ES-I3 (cell line): ENCODE measurements around the gene BMP6.

ENCODE experiments used
- H3K36me3 ChIP-seq: 2 replicates; pipeline ENCODE4 v1.6.1; 2013; ENCODE audit warnings: mild to moderate bottlenecking, low read length, control low read depth, moderate library complexity; ENCODE audit not compliant: insufficient read depth
- H3K4me1 ChIP-seq: 2 replicates; pipeline ENCODE4 v1.6.1; 2013; ENCODE audit warnings: mild to moderate bottlenecking, control low read depth, low read length; ENCODE audit not compliant: insufficient read depth
- H3K9ac ChIP-seq: 2 replicates; pipeline ENCODE4 v1.6.1; 2013; ENCODE audit warnings: low read depth, mild to moderate bottlenecking, low read length, moderate library complexity
- H3K9me3 ChIP-seq: 2 replicates; pipeline ENCODE4 v1.6.1; 2013; ENCODE audit warnings: mild to moderate bottlenecking, low read length, moderate library complexity; ENCODE audit not compliant: control insufficient read depth, insufficient read depth

BMP6 gene

DNA sequence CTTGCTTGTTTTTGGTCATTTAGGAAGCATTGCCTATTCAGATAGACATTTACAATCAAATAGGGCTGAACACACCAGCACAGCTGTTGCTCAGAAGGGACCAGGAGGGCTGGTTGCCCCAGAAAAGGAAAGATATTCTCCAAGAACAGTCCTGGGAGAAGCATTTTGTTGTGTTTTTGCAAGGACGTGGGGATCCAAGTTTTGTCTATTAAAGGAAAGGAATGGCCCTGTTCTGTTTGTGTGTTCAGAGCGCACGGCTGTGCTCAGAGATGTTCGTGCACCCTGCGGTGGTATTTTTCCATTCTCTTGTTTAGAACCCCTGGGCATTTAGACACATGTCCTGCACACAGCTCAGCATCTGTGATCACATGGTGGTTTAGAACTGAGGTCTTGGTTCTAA lies 102.2 kb downstream of the BMP6 start:
- Histone ChIP-seq H3K4me1 (no peaks in the 10 kb centered on the region), H3K9me3 (no peaks in the 10 kb centered on the region), H3K9ac (no peak overlapping the region), H3K36me3 (no peaks in the 10 kb centered on the region)

DNA sequence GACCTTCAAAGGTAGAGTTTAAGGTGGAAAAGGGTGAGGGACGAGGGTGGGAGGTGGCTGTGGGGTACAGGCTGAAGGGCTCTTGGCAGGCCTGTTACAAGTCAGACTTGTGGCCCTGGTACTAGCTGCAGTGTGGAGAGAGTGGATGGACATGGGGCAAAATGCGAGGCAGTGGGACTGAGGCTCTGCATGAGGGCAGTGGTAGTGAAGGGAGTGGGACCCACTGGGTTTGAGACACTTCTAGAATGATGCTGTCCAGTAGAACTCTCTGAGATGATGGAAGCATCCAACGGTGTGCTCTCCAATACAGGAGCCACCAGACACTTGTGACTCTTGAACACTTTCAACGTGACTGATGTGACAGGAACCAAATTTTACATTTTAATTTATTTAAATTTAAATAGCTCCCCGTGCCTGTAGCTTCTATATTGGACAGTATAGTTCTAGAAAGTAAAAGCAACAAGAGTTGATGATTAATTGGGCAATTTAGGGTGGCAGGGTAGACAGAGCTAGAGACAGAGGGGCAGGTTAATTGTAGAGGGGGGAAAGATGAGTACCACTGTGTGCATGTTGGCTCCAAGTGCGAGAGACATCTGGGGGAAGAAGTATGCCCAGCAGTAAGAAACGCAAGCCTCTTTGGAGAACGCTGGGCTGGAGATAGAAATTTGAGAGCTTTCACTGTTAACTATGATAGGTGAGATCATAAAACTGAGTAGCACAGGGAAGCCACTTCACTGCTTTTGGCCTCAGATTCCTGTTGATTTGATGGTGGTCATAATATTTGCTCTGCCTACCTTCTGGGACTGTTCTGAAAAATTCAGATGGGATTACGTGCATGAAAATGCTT lies 107.2 kb downstream of the BMP6 start:
- no peak overlapping the region for H3K9ac ChIP-seq
- no peaks in the 10 kb centered on the region for H3K4me1 ChIP-seq
- no peaks in the 10 kb centered on the region for H3K36me3 ChIP-seq
- no peaks in the 10 kb centered on the region for H3K9me3 ChIP-seq

GRCh38 chr6:7833751-7834070 lies 107.8 kb downstream of the BMP6 start:
- Histone ChIP-seq H3K4me1 (no peaks in the 10 kb centered on the region), H3K9ac (no peak overlapping the region)

GRCh38 chr6:7836371-7837026 lies 110.6 kb downstream of the BMP6 start:
- Histone ChIP-seq H3K4me1 (no peaks in the 10 kb centered on the region), H3K36me3 (no peaks in the 10 kb centered on the region), H3K9me3 (no peaks in the 10 kb centered on the region)

More at GRCh38 chr6:7833751-7834070, 107.8 kb downstream of the BMP6 start:
- H3K9me3 ChIP-seq, result no peaks in the 10 kb centered on the region
- H3K36me3 ChIP-seq, result no peaks in the 10 kb centered on the region

DNA sequence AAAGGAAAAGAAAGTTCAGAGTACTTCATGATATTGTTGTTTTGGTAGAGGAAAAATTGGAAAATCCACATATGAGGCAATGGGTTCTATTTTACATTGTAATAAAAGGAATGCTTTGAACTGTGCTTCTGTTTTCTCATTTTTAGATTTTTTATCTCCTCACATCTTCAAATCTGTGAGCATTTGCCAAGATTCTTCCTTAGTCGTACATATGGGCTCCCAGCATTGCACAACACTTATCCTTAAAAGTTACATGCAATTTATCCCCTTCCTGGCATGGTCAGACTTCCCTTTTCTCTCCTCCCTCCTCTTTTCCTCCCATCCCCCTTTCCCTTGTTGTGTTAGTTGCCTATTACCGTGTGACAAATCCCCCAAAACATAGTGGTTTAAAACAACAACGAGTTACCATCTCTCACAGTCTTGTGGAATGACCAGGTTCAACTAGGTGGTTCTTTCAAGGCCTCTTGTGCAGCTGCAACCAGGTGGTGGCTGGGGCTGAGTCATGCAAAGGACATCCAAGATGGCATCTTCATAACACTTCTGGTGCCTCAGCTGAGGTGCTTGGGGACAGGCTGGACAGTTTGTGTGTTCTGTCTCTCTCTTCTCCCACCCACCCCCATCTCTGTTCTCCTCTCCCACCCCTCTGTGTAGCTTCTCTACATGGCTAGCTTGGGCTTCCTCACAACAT lies 116.0 kb downstream of the BMP6 start:
- H3K36me3 ChIP-seq, result no peaks in the 10 kb centered on the region

More at GRCh38 chr6:7836371-7837026, 110.6 kb downstream of the BMP6 start:
- H3K9ac ChIP-seq, result no peak overlapping the region

GRCh38 chr6:7846966-7847818 lies 121.3 kb downstream of the BMP6 start:
- H3K9ac ChIP-seq, result no peak overlapping the region
- H3K36me3 ChIP-seq, result no peaks in the 10 kb centered on the region
- no peaks in the 10 kb centered on the region for H3K4me1 ChIP-seq
- no peaks in the 10 kb centered on the region; the same call in 1 of the 2 replicates for H3K9me3 ChIP-seq

More for the DNA sequence above, 116.0 kb downstream of the BMP6 start:
- Histone ChIP-seq H3K4me1 (no peaks in the 10 kb centered on the region), H3K9ac (no peak overlapping the region), H3K9me3 (no peaks in the 10 kb centered on the region)

- no peak overlapping the region for H3K9ac ChIP-seq
- H3K36me3 ChIP-seq, result no peaks in the 10 kb centered on the region
- no peaks in the 10 kb centered on the region for H3K4me1 ChIP-seq
- H3K9me3 ChIP-seq, result no peaks in the 10 kb centered on the region; the same call in 1 of the 2 replicates
These were observed 122.3 kb downstream of the BMP6 start for GRCh38 chr6:7848229-7848628.

DNA sequence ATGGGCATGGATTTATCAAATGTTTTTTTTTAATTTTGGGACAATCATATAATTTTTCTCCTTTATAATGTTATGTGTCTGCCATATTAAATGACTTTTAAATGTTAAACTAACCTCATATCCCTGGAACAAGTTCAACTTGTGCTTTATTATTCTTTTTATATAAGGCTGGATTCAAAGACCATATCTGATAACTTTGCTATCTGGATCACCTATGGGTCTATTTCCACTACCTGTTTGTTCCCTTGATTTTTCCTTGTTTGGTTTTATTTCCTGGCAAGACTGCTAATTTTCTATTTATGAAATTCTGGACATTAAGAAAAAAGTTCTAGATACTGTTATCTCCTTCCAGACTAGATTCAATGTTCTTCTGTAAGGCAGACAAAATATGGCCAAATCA lies 125.9 kb downstream of the BMP6 start:
- Histone ChIP-seq H3K9me3 (no peaks in the 10 kb centered on the region; the same call in 1 of the 2 replicates), H3K36me3 (no peaks in the 10 kb centered on the region), H3K4me1 (no peaks in the 10 kb centered on the region), H3K9ac (no peak overlapping the region)

- Histone ChIP-seq H3K9me3 (no peaks in the 10 kb centered on the region), H3K36me3 (no peaks in the 10 kb centered on the region; the same call in 1 of the 2 replicates), H3K9ac (no peak overlapping the region), H3K4me1 (no peaks in the 10 kb centered on the region)
These were observed 133.7 kb downstream of the BMP6 start for GRCh38 chr6:7859591-7859990.

DNA sequence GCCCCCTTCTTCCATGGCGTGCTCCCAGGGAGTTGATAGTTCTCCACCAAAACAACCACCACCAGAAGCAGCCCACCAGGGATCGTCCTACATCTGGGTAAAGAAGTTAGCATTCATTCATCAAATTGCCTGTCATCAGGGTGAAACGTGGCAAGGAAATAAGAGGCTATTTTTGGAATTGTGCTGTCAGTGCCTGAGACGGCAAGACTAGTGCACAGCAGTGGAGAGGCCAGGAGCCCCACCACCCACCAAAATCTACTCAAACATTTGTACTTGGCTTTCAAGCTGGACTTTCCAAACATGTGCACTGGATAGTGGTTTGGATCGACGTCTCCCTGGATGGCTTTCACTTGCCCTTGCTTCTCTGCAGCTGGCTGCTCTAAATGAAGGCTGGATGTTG lies 139.9 kb downstream of the BMP6 start:
- Histone ChIP-seq H3K9me3 (no peaks in the 10 kb centered on the region), H3K9ac (no peak overlapping the region), H3K4me1 (no peaks in the 10 kb centered on the region), H3K36me3 (no peaks in the 10 kb centered on the region; the same call in 1 of the 2 replicates)

GRCh38 chr6:7866526-7866925 lies 140.6 kb downstream of the BMP6 start:
- H3K9me3 ChIP-seq, result no peaks in the 10 kb centered on the region
- no peaks in the 10 kb centered on the region for H3K4me1 ChIP-seq
- no peak overlapping the region for H3K9ac ChIP-seq
- H3K36me3 ChIP-seq, result no peaks in the 10 kb centered on the region; the same call in 1 of the 2 replicates

DNA sequence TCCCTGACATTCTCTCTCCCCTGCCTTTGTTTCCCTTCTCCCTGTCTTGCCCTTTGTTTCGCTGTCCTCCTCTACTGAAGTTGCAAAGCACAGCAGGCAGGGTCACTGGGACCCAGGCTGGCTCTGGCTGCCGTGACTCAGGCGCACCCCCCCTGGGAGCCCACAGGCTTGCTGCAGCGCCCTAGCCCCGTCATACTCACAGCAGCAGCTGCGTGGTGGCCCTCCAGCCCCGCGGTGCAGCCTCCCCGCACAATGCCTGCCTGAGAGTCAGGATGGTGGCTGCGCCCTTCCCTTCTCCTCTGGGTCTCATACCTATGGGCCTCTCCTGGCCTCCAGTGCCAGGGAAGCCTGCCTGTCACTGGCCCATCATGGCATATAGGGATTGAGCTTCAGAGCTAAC lies 143.0 kb downstream of the BMP6 start:
- Histone ChIP-seq H3K9me3 (no peaks in the 10 kb centered on the region), H3K36me3 (no peaks in the 10 kb centered on the region), H3K9ac (no peak overlapping the region), H3K4me1 (no peaks in the 10 kb centered on the region)

DNA sequence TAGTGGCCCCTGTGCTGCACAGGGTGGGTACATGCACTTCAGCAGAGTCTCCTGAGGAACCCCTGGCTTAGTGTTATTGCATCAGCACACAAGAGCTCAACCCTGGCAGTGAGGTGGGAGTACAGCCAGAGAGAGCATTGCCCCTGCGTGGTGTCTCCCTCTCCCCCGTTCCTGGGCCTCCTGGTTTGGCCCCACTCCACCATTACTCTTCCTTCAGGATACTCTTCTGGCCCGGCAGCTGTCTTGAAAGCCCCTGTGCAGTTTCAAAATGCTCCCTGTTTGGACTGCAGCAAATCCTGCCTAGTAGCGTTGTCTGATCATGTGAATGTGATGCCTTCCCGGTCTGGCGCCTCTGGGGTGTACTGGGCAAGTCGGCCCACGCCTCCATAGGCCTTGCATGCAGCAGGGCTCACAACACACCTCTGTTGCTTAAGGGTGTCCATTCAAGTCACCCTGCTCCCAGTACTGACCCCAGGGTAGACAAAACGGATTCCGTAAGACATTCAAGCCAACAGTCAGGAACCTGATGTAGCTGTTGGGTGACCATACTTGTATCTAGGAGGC lies 152.6 kb downstream of the BMP6 start:
- Histone ChIP-seq H3K4me1 (no peaks in the 10 kb centered on the region), H3K36me3 (peaks cover 23% of the 10 kb centered on the region), H3K9ac (no peak overlapping the region), H3K9me3 (no peaks in the 10 kb centered on the region)

GRCh38 chr6:7879043-7879442 lies 153.1 kb downstream of the BMP6 start:
- H3K9ac ChIP-seq, result no peak overlapping the region
- no peaks in the 10 kb centered on the region for H3K9me3 ChIP-seq
- peaks cover 29% of the 10 kb centered on the region for H3K36me3 ChIP-seq
- H3K4me1 ChIP-seq, result no peaks in the 10 kb centered on the region
